NT2/D1 (cell line): ENCODE measurements around the gene ATP5MC2.

Experiments
- DNase-seq: peaks from one replicate; pipeline ENCODE4 v3.0.0-alpha.2; 2011; ENCODE audit warnings: low read depth, low spot score
- H3K27me3 ChIP-seq: 2 replicates; pipeline ENCODE4 v1.6.0; 2011; ENCODE audit warnings: mild to moderate bottlenecking; ENCODE audit not compliant: insufficient read length, insufficient read depth
- H3K36me3 ChIP-seq: 2 replicates; pipeline ENCODE4 v1.6.1; 2011; ENCODE audit warnings: mild to moderate bottlenecking, low read length, mixed read lengths; ENCODE audit not compliant: insufficient read depth, insufficient read length
- H3K4me1 ChIP-seq: 2 replicates; pipeline ENCODE4 v1.5.1; 2011; ENCODE audit not compliant: insufficient read depth, insufficient read length
- H3K4me3 ChIP-seq: 2 replicates; pipeline ENCODE4 v1.5.1; 2011; ENCODE audit warnings: low read depth; ENCODE audit not compliant: insufficient read length
- H3K9ac ChIP-seq: 2 replicates; pipeline ENCODE4 v1.6.0; 2011; ENCODE audit warnings: low read depth; ENCODE audit not compliant: insufficient read length
- H3K9me3 ChIP-seq: 2 replicates; pipeline ENCODE4 v1.5.1; 2011; ENCODE audit warnings: mild to moderate bottlenecking, low read length; ENCODE audit not compliant: insufficient read depth
- SUZ12 ChIP-seq: IDR thresholded peaks from 2 replicates; pipeline ENCODE4 v1.6.1; 2011; ENCODE audit not compliant: insufficient read length, insufficient read depth; ENCODE audit errors: extremely low read depth
- YY1 ChIP-seq: IDR thresholded peaks from 2 replicates; pipeline ENCODE4 v1.6.1; 2011; ENCODE audit not compliant: insufficient read length, insufficient read depth
- ZNF274 ChIP-seq: IDR thresholded peaks from 2 replicates; pipeline ENCODE4 v1.6.1; 2011; ENCODE audit warnings: mild to moderate bottlenecking, low read depth, low read length

Gene ATP5MC2

GRCh38 chr12:53713516-53713915, 37.6 kb upstream of the ATP5MC2 start:
- peaks cover 25% of the 10 kb centered on the region for H3K36me3 ChIP-seq
- no peaks in the 10 kb centered on the region for H3K9me3 ChIP-seq
- TF ChIP-seq ZNF274, result no peak
- TF ChIP-seq SUZ12, result no peak
- TF ChIP-seq YY1, result no peak
- H3K27me3 ChIP-seq, result peaks cover 9% of the 10 kb centered on the region
- DNase-seq, result no peak
- peaks cover 4% of the 10 kb centered on the region for H3K4me1 ChIP-seq
- no peak overlapping the region for H3K9ac ChIP-seq
- H3K4me3 ChIP-seq, result no peak overlapping the region

- no peak overlapping the region for H3K4me3 ChIP-seq
- peaks cover 4% of the 10 kb centered on the region for H3K4me1 ChIP-seq
- TF ChIP-seq SUZ12, result no peak
- no peak for TF ChIP-seq YY1
- TF ChIP-seq ZNF274, result no peak
- DNase-seq, result no peak
- no peak overlapping the region for H3K9ac ChIP-seq
- peaks cover 21% of the 10 kb centered on the region for H3K36me3 ChIP-seq
- no peaks in the 10 kb centered on the region for H3K9me3 ChIP-seq
- peaks cover 11% of the 10 kb centered on the region for H3K27me3 ChIP-seq
Measured at GRCh38 chr12:53712059-53712643, 36.3 kb upstream of the ATP5MC2 start.

GRCh38 chr12:53710091-53710490, 34.2 kb upstream of the ATP5MC2 start:
- Histone ChIP-seq H3K36me3 (peaks cover 16% of the 10 kb centered on the region), H3K9ac (no peak overlapping the region), H3K27me3 (peaks cover 11% of the 10 kb centered on the region), H3K9me3 (no peaks in the 10 kb centered on the region), H3K4me1 (peaks cover 4% of the 10 kb centered on the region), H3K4me3 (no peak overlapping the region)
- TF ChIP-seq SUZ12 (no peak), YY1 (no peak), ZNF274 (no peak)
- DNase-seq, result no peak

DNA sequence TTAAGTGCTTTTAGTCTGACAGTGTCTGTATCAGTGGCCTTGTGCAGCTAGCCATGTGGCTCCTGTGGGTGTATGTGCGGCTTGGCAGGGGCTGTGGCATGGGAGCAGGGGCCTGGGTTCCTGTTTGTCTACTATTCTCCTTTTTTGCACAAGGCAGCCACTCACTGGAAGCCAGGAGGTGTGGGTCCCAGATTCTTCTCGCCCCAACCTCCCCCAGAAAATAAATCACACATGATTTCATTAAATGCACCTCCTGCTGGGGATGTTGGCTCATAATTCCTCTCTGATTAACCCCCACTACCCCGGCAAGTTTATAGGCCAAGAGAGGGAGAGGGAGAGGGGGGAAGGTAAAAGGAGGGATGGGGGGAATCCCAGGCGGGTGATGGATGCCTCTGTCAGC, 33.8 kb upstream of the ATP5MC2 start:
- Histone ChIP-seq H3K4me1 (peaks cover 4% of the 10 kb centered on the region), H3K9ac (no peak overlapping the region), H3K36me3 (peaks cover 13% of the 10 kb centered on the region), H3K4me3 (no peak overlapping the region), H3K9me3 (no peaks in the 10 kb centered on the region), H3K27me3 (peaks cover 12% of the 10 kb centered on the region)
- no peak for DNase-seq
- TF ChIP-seq SUZ12, result no peak
- no peak for TF ChIP-seq YY1
- TF ChIP-seq ZNF274, result no peak

GRCh38 chr12:53706080-53706479, 30.2 kb upstream of the ATP5MC2 start:
- no peaks in the 10 kb centered on the region for H3K36me3 ChIP-seq
- DNase-seq, result no peak
- H3K4me3 ChIP-seq, result no peak overlapping the region
- peaks cover 44% of the 10 kb centered on the region for H3K27me3 ChIP-seq
- no peak overlapping the region for H3K9ac ChIP-seq
- no peaks in the 10 kb centered on the region for H3K9me3 ChIP-seq
- no peak for TF ChIP-seq ZNF274
- no peak for TF ChIP-seq YY1
- no peak for TF ChIP-seq SUZ12
- no peaks in the 10 kb centered on the region for H3K4me1 ChIP-seq

- no peak for TF ChIP-seq YY1
- TF ChIP-seq ZNF274, result no peak
- no peak for TF ChIP-seq SUZ12
- Histone ChIP-seq H3K4me3 (no peak overlapping the region), H3K36me3 (no peaks in the 10 kb centered on the region), H3K4me1 (no peaks in the 10 kb centered on the region), H3K9me3 (no peaks in the 10 kb centered on the region), H3K27me3 (peaks cover 60% of the 10 kb centered on the region), H3K9ac (no peak overlapping the region)
- DNase-seq, result no peak
Measured at GRCh38 chr12:53703756-53704155, 27.9 kb upstream of the ATP5MC2 start.

DNA sequence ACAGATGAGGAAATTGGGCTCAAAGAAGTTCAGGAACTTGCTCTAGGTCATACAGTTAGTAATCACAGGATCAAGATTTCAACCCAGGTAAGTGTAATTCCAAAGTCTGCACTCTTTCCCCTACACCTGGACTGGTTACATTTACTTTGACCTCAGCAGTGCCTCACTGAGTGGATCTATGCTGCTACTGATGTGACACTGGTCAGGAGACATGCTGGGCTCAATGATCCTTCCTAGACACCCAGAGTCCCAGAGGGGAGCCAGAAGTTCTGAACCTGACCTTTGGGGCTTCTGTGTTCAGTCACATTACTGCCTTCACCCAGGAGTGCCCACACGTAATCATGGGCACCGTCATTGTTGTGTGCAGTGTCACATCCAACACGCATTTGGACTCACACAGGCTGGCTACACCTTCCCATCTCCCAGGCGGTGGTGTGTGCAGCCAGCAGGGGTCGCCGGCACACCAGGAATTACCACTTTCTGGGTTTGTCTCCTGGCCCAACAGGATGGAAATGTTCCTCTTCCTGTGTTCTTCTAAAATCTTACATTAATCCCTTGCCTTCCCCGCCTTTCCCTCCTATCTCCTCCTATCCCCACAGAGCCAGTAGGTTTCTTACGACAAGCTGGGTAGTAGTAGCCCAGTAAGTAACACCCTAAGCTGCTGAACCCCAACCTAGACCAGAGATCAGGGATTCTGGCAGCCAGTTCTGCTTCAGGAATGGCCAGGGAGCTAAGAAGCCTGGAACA, 25.8 kb upstream of the ATP5MC2 start:
- peaks cover 76% of the 10 kb centered on the region for H3K27me3 ChIP-seq
- H3K4me1 ChIP-seq, result no peaks in the 10 kb centered on the region
- TF ChIP-seq YY1 (no peak), ZNF274 (no peak), SUZ12 (no peak)
- no peak overlapping the region for H3K4me3 ChIP-seq
- no peak for DNase-seq
- no peaks in the 10 kb centered on the region for H3K9me3 ChIP-seq
- H3K36me3 ChIP-seq, result no peaks in the 10 kb centered on the region
- no peak overlapping the region for H3K9ac ChIP-seq
